ENCODE results near the gene PIGB.

PIGB gene

DNA sequence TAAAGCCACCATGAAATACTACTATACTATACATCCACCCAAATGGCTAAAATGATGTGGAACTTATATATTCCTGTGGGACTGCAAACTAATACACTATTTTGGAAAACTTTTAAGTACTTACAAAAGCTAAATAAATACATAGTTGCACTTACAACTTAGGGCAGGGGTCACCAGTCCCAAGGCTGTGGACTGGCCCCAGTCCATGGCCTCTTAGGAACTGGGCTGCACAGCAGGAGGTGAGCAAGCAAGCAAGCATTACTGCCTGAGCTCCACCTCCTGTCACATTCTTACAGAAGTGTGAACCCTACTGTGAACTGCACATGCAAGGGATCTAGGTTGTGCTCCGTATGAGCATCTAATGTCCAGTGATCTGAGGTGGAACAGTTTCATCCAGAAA lies 18.1 kb downstream of the PIGB start:
- TF ChIP-seq, protein P1, sequence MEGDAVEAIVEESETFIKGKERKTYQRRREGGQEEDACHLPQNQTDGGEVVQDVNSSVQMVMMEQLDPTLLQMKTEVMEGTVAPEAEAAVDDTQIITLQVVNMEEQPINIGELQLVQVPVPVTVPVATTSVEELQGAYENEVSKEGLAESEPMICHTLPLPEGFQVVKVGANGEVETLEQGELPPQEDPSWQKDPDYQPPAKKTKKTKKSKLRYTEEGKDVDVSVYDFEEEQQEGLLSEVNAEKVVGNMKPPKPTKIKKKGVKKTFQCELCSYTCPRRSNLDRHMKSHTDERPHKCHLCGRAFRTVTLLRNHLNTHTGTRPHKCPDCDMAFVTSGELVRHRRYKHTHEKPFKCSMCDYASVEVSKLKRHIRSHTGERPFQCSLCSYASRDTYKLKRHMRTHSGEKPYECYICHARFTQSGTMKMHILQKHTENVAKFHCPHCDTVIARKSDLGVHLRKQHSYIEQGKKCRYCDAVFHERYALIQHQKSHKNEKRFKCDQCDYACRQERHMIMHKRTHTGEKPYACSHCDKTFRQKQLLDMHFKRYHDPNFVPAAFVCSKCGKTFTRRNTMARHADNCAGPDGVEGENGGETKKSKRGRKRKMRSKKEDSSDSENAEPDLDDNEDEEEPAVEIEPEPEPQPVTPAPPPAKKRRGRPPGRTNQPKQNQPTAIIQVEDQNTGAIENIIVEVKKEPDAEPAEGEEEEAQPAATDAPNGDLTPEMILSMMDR (IDR thresholded peaks at IDR 0.05), result no peak
- no peak overlapping the region for H3K4me3 ChIP-seq
- DNase-seq (ENCODE audit: low spot score), result no peak
- no peak overlapping the region for H3K27ac ChIP-seq

DNA sequence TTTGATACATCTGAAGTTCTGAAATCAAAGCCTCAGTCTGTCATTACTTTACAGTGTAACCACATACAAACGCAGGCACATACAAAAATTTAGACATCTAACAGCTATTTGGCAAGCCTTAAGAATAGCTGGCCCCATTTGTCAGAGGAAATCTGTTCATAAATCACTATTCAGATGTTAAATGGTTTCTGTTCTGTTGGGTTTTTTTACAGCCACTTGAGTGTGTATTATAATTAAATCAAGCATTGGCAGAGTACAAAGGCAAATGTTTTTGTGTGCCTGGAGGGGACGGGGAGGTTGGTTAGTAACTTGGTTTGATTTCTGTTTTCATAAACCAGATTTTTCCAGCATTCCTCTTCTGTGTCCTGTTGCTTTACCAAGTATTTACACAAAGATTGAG lies 24.1 kb downstream of the PIGB start:
- Histone ChIP-seq H3K27ac (peak overlapping the region; percentile 36 to 50), H3K4me3 (no peak overlapping the region)
- no peak for DNase-seq (ENCODE audit: low spot score)
- TF ChIP-seq, protein P1 (IDR thresholded peaks at IDR 0.05), result no peak

DNA sequence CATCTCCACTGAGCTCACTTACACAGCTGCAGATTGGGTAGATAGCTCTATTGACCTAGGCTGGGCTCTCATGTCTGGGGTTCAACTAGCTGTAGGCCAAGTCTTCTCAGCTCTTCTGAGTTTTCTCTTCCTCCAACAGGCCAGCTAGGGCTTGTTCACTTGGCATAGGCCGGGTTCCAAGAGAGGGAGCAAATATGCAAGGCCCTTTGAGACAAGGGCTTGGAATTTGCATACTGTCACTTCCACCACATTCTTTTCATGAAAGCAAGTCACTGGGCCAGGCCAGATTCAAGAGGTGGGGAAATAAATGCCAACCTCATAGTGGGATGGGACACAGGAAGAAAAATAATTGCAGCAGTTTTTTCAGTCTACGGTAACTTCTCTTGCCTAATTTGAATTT lies 25.2 kb downstream of the PIGB start:
- peak overlapping the region in 1 of 2 donors; percentile 30 for H3K27ac ChIP-seq
- no peak for DNase-seq (ENCODE audit: low spot score)
- H3K4me3 ChIP-seq, result no peak overlapping the region
- TF ChIP-seq, protein P1 (IDR thresholded peaks at IDR 0.05), result no peak

DNA sequence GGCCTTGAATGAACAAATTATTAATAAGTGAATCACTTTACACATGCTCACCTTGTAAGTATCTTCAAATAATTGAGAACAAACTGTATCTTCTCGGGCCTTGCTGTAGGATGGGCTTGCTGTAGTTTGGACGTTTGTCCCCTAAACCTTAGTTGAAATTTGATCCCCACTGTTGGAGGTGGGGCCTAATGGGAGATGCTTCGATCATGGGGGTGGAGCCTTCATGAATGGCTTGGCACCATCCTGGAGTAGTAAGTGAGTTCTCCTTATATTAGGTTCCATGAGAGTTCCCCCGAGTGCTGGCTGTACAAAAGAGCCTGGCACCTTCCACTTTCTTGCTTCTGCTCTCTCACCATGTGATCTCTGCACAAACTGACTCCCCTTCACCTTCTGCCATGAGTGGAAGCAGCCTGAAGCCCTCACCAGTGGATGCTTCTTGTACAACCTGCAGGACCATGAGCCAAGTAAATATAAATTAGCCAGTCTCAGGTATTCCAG lies 29.3 kb downstream of the PIGB start:
- TF ChIP-seq, protein P1 (IDR thresholded peaks at IDR 0.05), result no peak
- H3K4me3 ChIP-seq, result no peak overlapping the region
- DNase-seq (ENCODE audit: low spot score), result no peak
- H3K27ac ChIP-seq, result no peak overlapping the region

DNA sequence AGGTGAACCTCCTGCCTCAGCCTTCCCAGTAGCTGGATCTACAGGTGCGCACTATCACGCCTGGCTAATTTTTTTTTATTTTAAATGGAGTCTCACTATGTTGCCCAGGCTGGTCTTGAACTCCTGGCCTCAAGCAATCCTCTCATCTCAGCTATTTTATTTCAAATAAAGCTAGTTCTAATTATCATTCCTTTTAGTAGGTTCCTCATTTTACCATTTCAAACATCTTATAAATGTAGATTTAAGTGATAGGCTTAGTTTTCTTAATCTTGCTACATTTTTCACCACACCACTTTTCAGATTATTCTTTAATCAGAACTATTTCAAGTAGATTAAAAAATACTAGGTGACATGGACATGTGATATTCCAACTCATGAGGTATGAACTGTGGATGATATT lies 30.3 kb downstream of the PIGB start:
- TF ChIP-seq, protein P1 (IDR thresholded peaks at IDR 0.05), result no peak

DNA sequence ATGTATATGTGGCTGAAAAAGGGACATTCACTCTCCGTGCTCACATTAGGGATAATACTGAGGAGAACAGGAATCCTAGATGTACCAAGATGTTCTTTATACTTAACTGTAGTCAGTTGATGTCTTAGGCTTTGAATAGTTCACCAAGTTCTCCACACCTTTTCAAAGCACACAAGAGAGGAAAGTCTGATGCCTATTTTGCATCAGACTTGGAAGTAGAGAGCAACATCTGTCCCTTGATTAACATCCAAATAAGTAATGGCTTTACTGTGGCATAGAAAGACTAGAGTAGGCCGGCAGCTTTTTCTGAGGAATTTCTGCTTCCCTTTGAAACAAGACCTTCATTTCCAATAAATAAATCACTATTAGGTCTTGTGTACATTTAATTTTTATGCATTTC lies 34.0 kb downstream of the PIGB start:
- TF ChIP-seq, protein P1 (IDR thresholded peaks at IDR 0.05), result no peak
- Histone ChIP-seq H3K27ac (no peak overlapping the region), H3K4me3 (no peak overlapping the region)
- no peak for DNase-seq (ENCODE audit: low spot score)

More for the DNA sequence above, 30.3 kb downstream of the PIGB start:
- no peak for DNase-seq (ENCODE audit: low spot score)
- Histone ChIP-seq H3K4me3 (no peak overlapping the region), H3K27ac (no peak overlapping the region)

DNA sequence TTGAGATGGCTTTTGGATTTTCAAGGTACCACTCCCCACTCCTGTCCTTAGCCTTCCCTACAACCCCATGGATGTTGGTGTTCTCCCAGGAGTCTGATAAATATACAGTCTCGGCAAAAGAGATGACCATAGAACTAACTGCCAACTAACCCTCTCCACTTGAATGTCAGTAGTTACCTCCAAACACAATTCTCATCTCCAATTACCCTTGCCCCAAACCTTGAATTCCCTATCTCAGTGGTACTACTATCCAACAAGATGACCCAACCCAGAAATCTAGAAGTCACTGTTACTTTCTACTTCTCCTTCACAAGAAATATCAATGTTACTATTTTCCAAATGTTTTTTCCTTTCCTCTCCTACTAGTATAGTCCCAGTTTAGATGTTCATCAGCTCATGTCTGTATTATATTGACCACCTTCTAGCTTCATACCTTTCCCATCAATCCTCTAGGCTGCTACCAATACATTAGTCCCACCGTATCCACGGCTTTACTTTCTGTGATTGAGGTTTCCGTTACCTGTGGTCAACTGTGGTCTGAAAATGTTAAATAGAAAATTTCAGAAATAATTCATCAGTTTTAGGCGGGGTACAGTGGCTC lies 38.1 kb downstream of the PIGB start:
- no peak for DNase-seq (ENCODE audit: low spot score)
- Histone ChIP-seq H3K4me3 (no peak overlapping the region), H3K27ac (no peak overlapping the region)
- TF ChIP-seq, protein P1 (IDR thresholded peaks at IDR 0.05), result no peak
